ENCODE data around the gene GJB1. TPM values are rescaled to one million over a fixed set of nuclear protein-coding genes. Genes with fewer than 3 reads are reported as not detected.
A peak's percentile ranks its signal among the peaks of the same experiment; 100 is the strongest.
"Not testable (repeated sequence)": the region's sequence is repeated elsewhere in the genome, so short reads cannot be mapped to it uniquely, and the experiment has no call there.

GJB1 gene
- not detected in 2 replicates for total RNA-seq (2014; rRNA removed; shearing (Covaris generic))

- no peak for DNase-seq (ENCODE audit: low read depth)
These were observed at the start of gene GJB1 for GRCh38 chrX:71222929-71223328. Gene GJB1 (plus strand): TSS chrX:71223224. CDS start chrX:71223708, 484 bp downstream.

GRCh38 chrX:71173440-71173839, 49.6 kb upstream of the GJB1 start:
- no peak for DNase-seq (ENCODE audit: low read depth)

- no peak for DNase-seq (ENCODE audit: low read depth)
These were observed 48.2 kb upstream of the GJB1 start for GRCh38 chrX:71174795-71175194.

GRCh38 chrX:71175531-71175930, 47.5 kb upstream of the GJB1 start:
- no peak for DNase-seq (ENCODE audit: low read depth)

GRCh38 chrX:71177327-71177726, 45.7 kb upstream of the GJB1 start:
- no peak for DNase-seq (ENCODE audit: low read depth)

GRCh38 chrX:71178908-71179307, 44.1 kb upstream of the GJB1 start:
- peak; percentile 72 for DNase-seq (ENCODE audit: low read depth)

GRCh38 chrX:71180579-71181265, 42.3 kb upstream of the GJB1 start:
- DNase-seq (ENCODE audit: low read depth) = not testable (repeated sequence)

GRCh38 chrX:71181558-71181909, 41.5 kb upstream of the GJB1 start:
- DNase-seq (ENCODE audit: low read depth) = no peak

GRCh38 chrX:71181910-71182799, 40.9 kb upstream of the GJB1 start:
- peak; percentile 99 for DNase-seq (ENCODE audit: low read depth)

GRCh38 chrX:71182871-71183270, 40.2 kb upstream of the GJB1 start:
- DNase-seq (ENCODE audit: low read depth) = no peak

GRCh38 chrX:71183341-71183740, 39.7 kb upstream of the GJB1 start:
- no peak for DNase-seq (ENCODE audit: low read depth)

GRCh38 chrX:71184092-71184491, 38.9 kb upstream of the GJB1 start:
- no peak for DNase-seq (ENCODE audit: low read depth)

GRCh38 chrX:71184803-71185495, 38.1 kb upstream of the GJB1 start:
- no peak for DNase-seq (ENCODE audit: low read depth)

- DNase-seq (ENCODE audit: low read depth) = no peak
These were observed 31.8 kb upstream of the GJB1 start for GRCh38 chrX:71191248-71191647.

GRCh38 chrX:71195964-71196649, 26.9 kb upstream of the GJB1 start:
- peak; percentile 34 for DNase-seq (ENCODE audit: low read depth)

- DNase-seq (ENCODE audit: low read depth) = no peak
These were observed 25.0 kb upstream of the GJB1 start for GRCh38 chrX:71198066-71198465.

- no peak for DNase-seq (ENCODE audit: low read depth)
These were observed 23.6 kb upstream of the GJB1 start for GRCh38 chrX:71199252-71200008.

- DNase-seq (ENCODE audit: low read depth) = no peak
These were observed 12.2 kb upstream of the GJB1 start for GRCh38 chrX:71210816-71211215.

- DNase-seq (ENCODE audit: low read depth) = no peak
These were observed 10.5 kb upstream of the GJB1 start for GRCh38 chrX:71212536-71212935.

- no peak for DNase-seq (ENCODE audit: low read depth)
These were observed 8.9 kb upstream of the GJB1 start for GRCh38 chrX:71214152-71214551.

Data from M059J (cell line).